ENCODE measurements around the gene CYP8B1. TPM values are rescaled to one million over a fixed set of nuclear protein-coding genes. Genes with fewer than 3 reads are reported as not detected.

The CYP8B1 gene
- total and polyA plus RNA-seq, 9 of the 15 experiments (the other 6 are each of a cell fraction or from before 2014, with no cell fraction given), result 0.04 TPM; not detected in 8

- TF ChIP-seq ZNF449 (CRISPR knock-in tag; IDR thresholded peaks at IDR 0.05) (no peak), DPF2 (IDR thresholded peaks at IDR 0.05) (0 out of 2 replicates have a peak, but pooled peaks have one; percentile 26), PRPF4 (IDR thresholded peaks at IDR 0.05; ENCODE audit: insufficient read depth, low read depth, low read length, poor library complexity, severe bottlenecking) (no peak), MXI1 (IDR thresholded peaks at IDR 0.05; ENCODE audit: low read depth, low read length) (no peak), ZNF280B (CRISPR knock-in tag; IDR thresholded peaks at IDR 0.05) (no peak), NRF1 (conservative IDR thresholded peaks at IDR 0.05 in 1 of 2, IDR thresholded peaks at IDR 0.05 in 1 of 2) (no peak), ARID2 (IDR thresholded peaks at IDR 0.05) (no peak), MECOM (CRISPR knock-in tag; IDR thresholded peaks at IDR 0.05) (no peak), ASH1L (IDR thresholded peaks at IDR 0.05; ENCODE audit: borderline replicate concordance, low read depth, partially characterized antibody) (no peak), CHAMP1 (IDR thresholded peaks at IDR 0.05) (no peak), ZNF217 (CRISPR knock-in tag; IDR thresholded peaks at IDR 0.05) (no peak), DDX20 (tag; IDR thresholded peaks at IDR 0.05; ENCODE audit: low read depth) (no peak), ARNT (IDR thresholded peaks at IDR 0.05) (no peak), ZNF511 (CRISPR knock-in tag; IDR thresholded peaks at IDR 0.05) (no peak), NR4A1 (CRISPR knock-in tag; IDR thresholded peaks at IDR 0.05) (no peak), NR4A1 (tag; IDR thresholded peaks at IDR 0.05) (no peak), ZNF232 (CRISPR knock-in tag; IDR thresholded peaks at IDR 0.05) (no peak), YY1 (IDR thresholded peaks at IDR 0.05; ENCODE audit: borderline replicate concordance in 1 of 3, control insufficient read depth in 1 of 3, extremely low read depth in 1 of 3, insufficient read depth in 3 of 3, insufficient read length in 1 of 3, insufficient replicate concordance in 2 of 3, low read depth in 1 of 3, low read length in 2 of 3) (no peak), ZKSCAN1 (IDR thresholded peaks at IDR 0.05; ENCODE audit: low read depth, low read length) (no peak), CBX5 (IDR thresholded peaks at IDR 0.05; ENCODE audit: borderline replicate concordance, low read depth) (no peak), NCOA1 (IDR thresholded peaks at IDR 0.05; ENCODE audit: low read depth) (no peak)
Observed at GRCh38 chr3:42855547-42856380, 19.9 kb downstream of the CYP8B1 start (continued).

Measured in K562 (cell line).